DND-41 (cell line): ENCODE data around the gene DUSP10.

Experiments used
- EZH2 ChIP-seq: IDR thresholded peaks from 3 replicates; pipeline ENCODE4 v1.6.1; 2012; ENCODE audit warnings: borderline replicate concordance, low read depth, mild to moderate bottlenecking, moderate library complexity, low read length, inconsistent platforms; ENCODE audit not compliant: severe bottlenecking
- TF ChIP-seq, protein P1 (sequence below): IDR thresholded peaks from 2 replicates; pipeline ENCODE4 v1.5.1; 2012; ENCODE audit warnings: borderline replicate concordance, low read length, moderate library complexity, mild to moderate bottlenecking; ENCODE audit not compliant: poor library complexity, severe bottlenecking; ENCODE audit errors: extremely low read depth

DNA sequence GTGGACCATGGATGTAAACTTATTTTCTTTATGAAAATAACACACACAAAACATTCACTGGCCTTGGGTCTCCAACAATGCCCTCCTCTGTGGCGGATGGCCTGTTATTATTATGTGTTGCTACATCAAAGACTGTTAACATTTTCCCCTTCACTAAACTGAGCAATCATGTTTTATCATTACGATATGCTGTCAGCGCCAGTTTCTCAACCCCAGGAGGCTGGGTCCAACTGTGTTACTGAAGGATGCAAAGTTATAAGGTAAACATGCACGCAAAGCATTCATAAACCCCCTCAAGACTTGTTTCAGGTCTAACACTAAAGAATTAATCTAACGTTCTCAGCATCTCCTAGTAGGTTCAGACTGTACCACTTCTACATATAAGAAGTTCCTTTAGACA is 6.0 kb upstream of the DUSP10 start:
- TF ChIP-seq, protein P1, sequence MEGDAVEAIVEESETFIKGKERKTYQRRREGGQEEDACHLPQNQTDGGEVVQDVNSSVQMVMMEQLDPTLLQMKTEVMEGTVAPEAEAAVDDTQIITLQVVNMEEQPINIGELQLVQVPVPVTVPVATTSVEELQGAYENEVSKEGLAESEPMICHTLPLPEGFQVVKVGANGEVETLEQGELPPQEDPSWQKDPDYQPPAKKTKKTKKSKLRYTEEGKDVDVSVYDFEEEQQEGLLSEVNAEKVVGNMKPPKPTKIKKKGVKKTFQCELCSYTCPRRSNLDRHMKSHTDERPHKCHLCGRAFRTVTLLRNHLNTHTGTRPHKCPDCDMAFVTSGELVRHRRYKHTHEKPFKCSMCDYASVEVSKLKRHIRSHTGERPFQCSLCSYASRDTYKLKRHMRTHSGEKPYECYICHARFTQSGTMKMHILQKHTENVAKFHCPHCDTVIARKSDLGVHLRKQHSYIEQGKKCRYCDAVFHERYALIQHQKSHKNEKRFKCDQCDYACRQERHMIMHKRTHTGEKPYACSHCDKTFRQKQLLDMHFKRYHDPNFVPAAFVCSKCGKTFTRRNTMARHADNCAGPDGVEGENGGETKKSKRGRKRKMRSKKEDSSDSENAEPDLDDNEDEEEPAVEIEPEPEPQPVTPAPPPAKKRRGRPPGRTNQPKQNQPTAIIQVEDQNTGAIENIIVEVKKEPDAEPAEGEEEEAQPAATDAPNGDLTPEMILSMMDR, result no peak
- no peak for TF ChIP-seq EZH2
